C1 segment of cervical spinal cord (tissue), 14 donors: ENCODE results near the gene ZNF473.

Experiments
- DNase-seq, 14 donors: peaks; one replicate each; lab custom pipeline; 2025; lab: John Stamatoyannopoulos, UW

Gene ZNF473

GRCh38 chr19:50003254-50003788, 22.5 kb upstream of the ZNF473 start:
- no peak for DNase-seq

GRCh38 chr19:50003810-50004419, 21.9 kb upstream of the ZNF473 start:
- DNase-seq: peak in 2 of 14 donors; percentile 5 to 8

- DNase-seq: no peak
Measured at GRCh38 chr19:50005428-50005827, 20.4 kb upstream of the ZNF473 start.

- no peak for DNase-seq
Measured at GRCh38 chr19:50007170-50007569, 18.6 kb upstream of the ZNF473 start.

GRCh38 chr19:50007947-50008346, 17.9 kb upstream of the ZNF473 start:
- DNase-seq: no peak

- DNase-seq: no peak
Measured at GRCh38 chr19:50008532-50008931, 17.3 kb upstream of the ZNF473 start.

- no peak for DNase-seq
Measured at GRCh38 chr19:50016225-50016807, 9.5 kb upstream of the ZNF473 start.

- DNase-seq: no peak
Measured at GRCh38 chr19:50020481-50020880, 5.3 kb upstream of the ZNF473 start.

- no peak for DNase-seq
Measured at GRCh38 chr19:50022823-50023222, 3.0 kb upstream of the ZNF473 start.

- no peak for DNase-seq
Measured at GRCh38 chr19:50024719-50025021, 1.1 kb upstream of the ZNF473 start.

GRCh38 chr19:50025022-50025793, 597 bp upstream of the ZNF473 start, which contains the start of gene VRK3:
Gene VRK3 (minus strand): TSS chr19:50025372. CDS start chr19:50016162, 9,210 bp downstream.
- DNase-seq: peak; percentile 87 to 100 (median 99)

GRCh38 chr19:50026550-50026906, 723 bp downstream of the ZNF473 start:
- DNase-seq: no peak

GRCh38 chr19:50030225-50030624, 4.4 kb downstream of the ZNF473 start:
- no peak for DNase-seq

GRCh38 chr19:50030937-50031336, 5.1 kb downstream of the ZNF473 start:
- no peak for DNase-seq

- no peak for DNase-seq
Measured at GRCh38 chr19:50036908-50037307, 11.1 kb downstream of the ZNF473 start.

GRCh38 chr19:50039968-50040367, 14.2 kb downstream of the ZNF473 start:
- no peak for DNase-seq

- no peak for DNase-seq
Measured at GRCh38 chr19:50040967-50041366, 15.2 kb downstream of the ZNF473 start.

GRCh38 chr19:50042363-50043024, 16.7 kb downstream of the ZNF473 start:
- no peak for DNase-seq

- no peak for DNase-seq
Measured at GRCh38 chr19:50043967-50044366, 18.2 kb downstream of the ZNF473 start.

- DNase-seq: no peak
Measured at GRCh38 chr19:50044922-50045321, 19.1 kb downstream of the ZNF473 start.

GRCh38 chr19:50046649-50047503, 21.1 kb downstream of the ZNF473 start:
- peak in 11 of 14 donors; percentile 4 to 62 (median 20) for DNase-seq
